Right lobe of liver (tissue), 6 donors: ENCODE results near the gene SPATS2. TPM values are rescaled to one million over a fixed set of nuclear protein-coding genes. Genes with fewer than 3 reads are reported as not detected.
A peak's percentile ranks its signal among the peaks of the same experiment; 100 is the strongest.

ENCODE experiments used
- ATAC-seq, 4 donors: fragments of 200-7000 bp; cut with Tn5 transposase; one replicate each; pipeline ENCODE4 v1.9.1; 2020; ENCODE audit warnings: mild to moderate bottlenecking in 4 of 4, moderate library complexity in 4 of 4
- DNase-seq, 3 donors: peaks; one replicate each; pipeline ENCODE4 v3.0.0-alpha.2; 2020
- H3K27ac ChIP-seq, 3 donors: fragments of 200-600 bp; one replicate each; pipeline ENCODE4 v1.8.0; 2022
- H3K27me3 ChIP-seq, 2 donors: fragments of 200-600 bp; one replicate each; pipeline ENCODE4 v1.8.0; 2022
- H3K36me3 ChIP-seq, 4 donors: fragments of 200-600 bp; sonication (generic) in 1 of 4; one replicate each; pipeline versions ENCODE4 v1.5.1 to v1.8.0; 2017 to 2022; ENCODE audit warnings: control low read depth in 1 of 4
- H3K4me1 ChIP-seq, 4 donors: fragments of 200-600 bp; sonication (generic) in 1 of 4; one replicate each; pipeline versions ENCODE4 v1.5.1 to v1.8.0; 2017 to 2022; ENCODE audit warnings: control low read depth in 1 of 4
- H3K4me3 ChIP-seq, 3 donors: fragments of 200-600 bp; one replicate each; pipeline ENCODE4 v1.8.0; 2022
- H3K9me3 ChIP-seq, 4 donors: fragments of 200-600 bp; sonication (generic) in 1 of 4; one replicate each; pipeline versions ENCODE4 v1.5.1 to v1.8.0; 2017 to 2022; ENCODE audit warnings: control low read depth in 1 of 4
- POLR2A ChIP-seq: fragments of 450-650 bp; IDR thresholded peaks from one replicate; pipeline ENCODE4 v1.6.1; 2017; ENCODE audit warnings: antibody characterized with exemption, mild to moderate bottlenecking
- WGBS: methylation state at CpG from one replicate; pipeline ENCODE4 v1.1.6; 2018; ENCODE audit warnings: low coverage, low lambda C conversion rate; ENCODE audit not compliant: insufficient coverage; ENCODE audit errors: missing lambda C conversion rate; 5-methylcytosine and 5-hydroxymethylcytosine counted together
- intact Hi-C, 2 donors: fragments of 100-400 bp; cut with DNase I; formaldehyde crosslinking; loops; one replicate each; pipeline versions ENCODE4 v1.11.2 to v1.14.1; 2022
- total RNA-seq, 6 experiments: library from RNA; depleted of rRNA in 2 of 6; stranded (reverse); fragments of >200 nt in 2 of 6; fragmentation: NEBNext Ultra II Directional in 3 of 6; extraction: Animal tissue kit (Norgen Biotek cat#: 25700) in 3 of 6; gene quantifications; one replicate each; pipeline versions ENCODE4 v1.1.0 to v1.2.4, GENCODE V29; 2016 to 2023
- TF ChIP-seq, protein P1 (sequence below), 4 donors: fragments of 200-600 bp in 3 of 4; fragments of 450-650 bp in 1 of 4; IDR thresholded peaks; one replicate each; pipeline versions ENCODE4 v1.5.1 to v1.8.0; 2016 to 2022; ENCODE audit warnings: antibody characterized with exemption in 4 of 4, mild to moderate bottlenecking in 2 of 4
- donor health status: DM: no; HTN: yes; CAD: no.
- donor health status: DM: no; HTN: no; CAD: no.
- donor health status: DM: no; HTN: no; CAD: no.
- donor health status: DM: no; HTN: yes; CAD: no.
- donor health status: DM: no; HTN: yes; CAD: no.

The SPATS2 gene
- total RNA-seq, 6 experiments from 2014 or later, result 3.2 to 6.1 (median 4.4) TPM

DNA sequence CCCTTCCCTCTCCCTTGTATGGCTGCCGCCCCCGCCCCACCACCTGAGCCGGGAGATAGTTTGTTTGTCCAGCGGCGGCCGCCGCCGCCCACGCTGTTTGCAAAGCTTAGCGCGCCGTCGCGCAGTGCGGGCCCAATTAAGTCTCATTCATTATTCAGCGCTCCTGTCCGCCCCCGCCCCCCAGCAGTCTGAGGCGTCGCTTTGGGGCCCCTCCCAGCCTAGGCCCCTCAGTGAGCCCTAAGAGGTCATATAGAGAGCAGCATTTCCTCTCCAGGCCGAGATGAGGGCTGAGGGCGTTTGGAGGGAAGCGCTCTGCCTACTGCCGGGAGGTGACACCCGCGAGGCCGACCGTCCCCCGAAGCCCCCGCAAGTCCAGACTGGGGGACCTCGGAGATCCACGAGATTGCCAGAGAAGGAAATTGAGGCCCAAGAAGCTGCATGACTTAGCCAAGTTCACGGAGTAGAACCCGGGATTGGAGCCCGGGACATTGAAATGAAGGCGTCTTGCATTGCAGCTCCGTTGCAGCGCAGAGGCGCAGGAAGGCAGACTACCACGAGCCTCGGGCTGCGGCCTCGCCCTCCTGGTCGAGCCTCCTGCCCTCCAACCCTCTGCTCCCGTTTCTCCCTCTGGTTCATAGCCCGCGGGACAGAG, 20.5 kb upstream of the SPATS2 start, which contains the start of gene DNAJC22:
TSS of gene DNAJC22 (plus strand) at position 230 of the 652 bp plus-strand sequence. CDS start 1,985 bp downstream, outside the sequence.
- peaks cover 0 to 9% (median 4%) of the 10 kb centered on the region in 4 donors for H3K36me3 ChIP-seq
- TF ChIP-seq, protein P1, sequence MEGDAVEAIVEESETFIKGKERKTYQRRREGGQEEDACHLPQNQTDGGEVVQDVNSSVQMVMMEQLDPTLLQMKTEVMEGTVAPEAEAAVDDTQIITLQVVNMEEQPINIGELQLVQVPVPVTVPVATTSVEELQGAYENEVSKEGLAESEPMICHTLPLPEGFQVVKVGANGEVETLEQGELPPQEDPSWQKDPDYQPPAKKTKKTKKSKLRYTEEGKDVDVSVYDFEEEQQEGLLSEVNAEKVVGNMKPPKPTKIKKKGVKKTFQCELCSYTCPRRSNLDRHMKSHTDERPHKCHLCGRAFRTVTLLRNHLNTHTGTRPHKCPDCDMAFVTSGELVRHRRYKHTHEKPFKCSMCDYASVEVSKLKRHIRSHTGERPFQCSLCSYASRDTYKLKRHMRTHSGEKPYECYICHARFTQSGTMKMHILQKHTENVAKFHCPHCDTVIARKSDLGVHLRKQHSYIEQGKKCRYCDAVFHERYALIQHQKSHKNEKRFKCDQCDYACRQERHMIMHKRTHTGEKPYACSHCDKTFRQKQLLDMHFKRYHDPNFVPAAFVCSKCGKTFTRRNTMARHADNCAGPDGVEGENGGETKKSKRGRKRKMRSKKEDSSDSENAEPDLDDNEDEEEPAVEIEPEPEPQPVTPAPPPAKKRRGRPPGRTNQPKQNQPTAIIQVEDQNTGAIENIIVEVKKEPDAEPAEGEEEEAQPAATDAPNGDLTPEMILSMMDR (IDR thresholded peaks at IDR 0.05), result no peak
- no peak for TF ChIP-seq POLR2A
- intact Hi-C loops, result no loop called here
- peaks cover 0 to 58% (median 19%) of the 10 kb centered on the region in 4 donors for H3K4me1 ChIP-seq
- no peaks in the 10 kb centered on the region for H3K9me3 ChIP-seq
- DNase-seq (peak in 2 of 3 donors; percentile 50 to 56), ATAC-seq (peak in 2 of 4 donors; percentile 3 to 7)
- 2% methylated on average over 27 of the region's 47 CpGs for WGBS
- peak within 1 kb of the TSS; percentile 31 to 74 (median 66) for H3K4me3 ChIP-seq
- H3K27ac ChIP-seq, result peak within 1 kb of the TSS in 1 of 3 donors; percentile 26
- H3K27me3 ChIP-seq, result no peaks in the 10 kb centered on the region

DNA sequence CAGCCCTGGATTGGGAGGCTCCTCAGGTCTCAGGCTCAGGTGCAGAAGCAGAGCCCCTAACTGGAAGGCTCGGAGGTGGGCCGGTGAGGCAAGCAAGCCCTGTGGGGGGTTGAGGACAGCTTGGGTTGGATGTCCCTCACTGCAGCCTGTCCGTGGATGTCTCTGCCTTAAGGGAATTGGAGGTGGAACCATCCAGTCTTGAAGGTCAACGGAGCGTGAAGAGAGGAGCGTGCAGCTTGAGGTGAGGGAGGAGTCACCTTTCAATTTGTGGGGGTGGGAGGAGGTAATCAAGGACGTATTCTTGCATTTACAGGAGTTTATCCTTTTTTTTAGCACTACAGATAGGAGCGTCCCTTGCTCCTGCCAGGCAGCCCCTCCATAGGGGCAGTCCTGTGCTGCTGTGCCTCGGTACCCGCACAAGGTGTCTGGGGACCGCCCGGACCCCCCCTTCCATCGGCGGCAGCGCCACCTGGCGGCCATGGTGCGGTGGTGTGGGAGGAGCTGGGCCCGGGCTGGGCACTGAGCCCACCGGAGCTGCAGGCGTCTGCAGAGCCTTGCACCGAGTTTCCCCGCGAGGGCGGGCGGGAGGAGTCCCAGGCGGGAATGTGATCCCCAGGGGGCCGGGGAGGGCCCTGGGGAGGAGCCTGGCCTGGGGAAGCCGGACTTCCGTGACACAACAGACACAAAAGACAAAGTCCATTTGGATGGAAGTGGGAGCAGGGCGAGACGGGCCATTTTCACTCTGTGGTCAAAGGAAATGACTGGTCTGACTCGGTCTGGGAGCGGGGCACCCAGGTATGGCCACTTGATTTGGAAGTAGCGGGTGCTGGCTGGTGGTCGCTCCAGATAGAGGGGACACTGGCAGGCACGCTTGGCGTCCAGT, 19.7 kb upstream of the SPATS2 start:
- peaks cover 0 to 16% (median 4%) of the 10 kb centered on the region in 4 donors for H3K36me3 ChIP-seq
- DNase-seq (peak; percentile 97 to 99 (median 98)), ATAC-seq (peak; percentile 89 to 96 (median 94))
- TF ChIP-seq POLR2A, result peak; percentile 83
- TF ChIP-seq, protein P1 (IDR thresholded peaks at IDR 0.05), result peak; percentile 97 to 99 (median 99)
- intact Hi-C loops, result no loop called here
- peaks cover 0 to 54% (median 17%) of the 10 kb centered on the region in 4 donors for H3K4me1 ChIP-seq
- WGBS, result 4% methylated on average over 14 of the region's 37 CpGs
- H3K4me3 ChIP-seq, result peak overlapping the region; percentile 41 to 74 (median 66)
- H3K27ac ChIP-seq, result peak overlapping the region; percentile 37 to 74 (median 54)
- no peaks in the 10 kb centered on the region for H3K27me3 ChIP-seq
- H3K9me3 ChIP-seq, result no peaks in the 10 kb centered on the region

DNA sequence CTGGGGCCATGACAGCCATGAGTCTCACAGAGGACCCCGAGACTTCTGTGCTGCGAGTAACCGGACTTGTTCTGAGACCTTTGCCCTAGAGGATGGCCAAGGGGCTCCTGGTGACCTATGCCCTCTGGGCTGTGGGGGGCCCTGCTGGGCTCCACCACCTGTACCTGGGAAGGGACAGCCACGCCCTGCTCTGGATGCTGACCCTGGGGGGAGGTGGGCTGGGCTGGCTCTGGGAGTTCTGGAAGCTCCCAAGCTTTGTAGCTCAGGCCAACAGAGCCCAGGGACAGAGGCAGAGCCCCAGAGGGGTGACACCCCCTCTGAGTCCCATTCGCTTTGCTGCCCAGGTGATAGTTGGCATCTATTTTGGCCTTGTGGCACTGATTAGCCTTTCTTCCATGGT, 18.5 kb upstream of the SPATS2 start:
- TF ChIP-seq POLR2A, result no peak
- TF ChIP-seq, protein P1 (IDR thresholded peaks at IDR 0.05), result no peak
- peak overlapping the region; percentile 41 to 74 (median 66) for H3K4me3 ChIP-seq
- H3K36me3 ChIP-seq, result peaks cover 0 to 19% (median 4%) of the 10 kb centered on the region in 4 donors
- no peaks in the 10 kb centered on the region for H3K9me3 ChIP-seq
- H3K27me3 ChIP-seq, result no peaks in the 10 kb centered on the region
- no peak for ATAC-seq
- peak in 1 of 3 donors; percentile 40 for DNase-seq
- 58% methylated on average over 2 of the region's 5 CpGs for WGBS
- intact Hi-C loops, result no loop called here
- H3K27ac ChIP-seq, result peak overlapping the region in 2 of 3 donors; percentile 54 to 74
- peaks cover 0 to 46% (median 12%) of the 10 kb centered on the region in 4 donors for H3K4me1 ChIP-seq

DNA sequence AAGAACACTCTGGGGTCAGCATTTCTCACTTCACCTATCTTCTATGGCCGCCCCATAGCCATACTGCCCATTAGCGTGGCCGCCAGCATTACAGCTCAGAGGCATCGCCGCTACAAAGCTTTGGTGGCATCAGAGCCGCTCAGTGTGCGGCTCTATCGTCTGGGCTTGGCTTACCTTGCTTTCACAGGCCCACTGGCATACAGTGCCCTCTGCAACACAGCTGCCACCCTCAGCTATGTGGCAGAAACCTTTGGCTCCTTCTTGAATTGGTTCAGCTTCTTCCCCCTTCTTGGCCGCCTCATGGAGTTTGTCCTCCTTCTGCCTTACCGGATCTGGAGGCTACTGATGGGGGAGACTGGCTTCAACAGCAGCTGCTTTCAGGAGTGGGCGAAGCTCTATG, 18.0 kb upstream of the SPATS2 start:
- peak in 1 of 3 donors; percentile 39 for DNase-seq
- peaks cover 0 to 46% (median 12%) of the 10 kb centered on the region in 4 donors for H3K4me1 ChIP-seq

More for the DNA sequence above, 18.0 kb upstream of the SPATS2 start:
- TF ChIP-seq, protein P1 (IDR thresholded peaks at IDR 0.05), result no peak
- no peak for TF ChIP-seq POLR2A
- peaks cover 0 to 19% (median 4%) of the 10 kb centered on the region in 4 donors for H3K36me3 ChIP-seq
- peak overlapping the region; percentile 41 to 74 (median 66) for H3K4me3 ChIP-seq
- H3K9me3 ChIP-seq, result no peaks in the 10 kb centered on the region
- H3K27ac ChIP-seq, result no peak overlapping the region
- intact Hi-C loops, result no loop called here
- no peaks in the 10 kb centered on the region for H3K27me3 ChIP-seq
- ATAC-seq, result no peak
- 68% methylated on average over 9 of the region's 11 CpGs for WGBS
